GM12878 (cell line): Measurements from ENCODE around the gene MAN1B1. TPM values are rescaled to one million over a fixed set of nuclear protein-coding genes. Genes with fewer than 3 reads are reported as not detected.

Experiments
- ATAC-seq: fragments of 200-7000 bp; cut with Tn5 transposase; 3 replicates; pipeline ENCODE4 v1.9.1; 2020; ENCODE audit warnings: mild to moderate bottlenecking, moderate library complexity
- BruUV-seq: library from RNA; stranded (reverse); fragments of 400-500 nt; replicated peaks from 2 replicates; lab custom pipeline; 2021; lab: Mats Ljungman, UMichigan
- CTCF ChIA-PET: fragments of 300-600 bp; sonication (Branson Sonifier 250); formaldehyde crosslinking; extraction: SDS; loops from one replicate; lab custom pipeline; 2021; ENCODE audit warnings: inconsistent platforms; lab: Yijun Ruan, JAX
- POLR2A ChIA-PET: fragments of 350-600 bp; formaldehyde crosslinking; extraction: SDS; loops from one replicate; lab custom pipeline; 2021; ENCODE audit warnings: inconsistent platforms; lab: Charles Lee
- RAD21 ChIA-PET: fragments of 300-600 bp; sonication (Branson Sonifier 250); formaldehyde crosslinking; loops from one replicate; lab custom pipeline; 2023; ENCODE audit warnings: antibody characterized with exemption; ENCODE audit not compliant: unreplicated experiment; lab: Charles Lee
- SMC1A ChIA-PET: fragments of 300-600 bp; sonication (Branson Sonifier 250); formaldehyde crosslinking; loops from one replicate; lab custom pipeline; 2023; ENCODE audit not compliant: unreplicated experiment, uncharacterized antibody; lab: Charles Lee
- DNase-seq: peaks from one replicate; pipeline ENCODE4 v3.0.0-alpha.2; 2011; ENCODE audit warnings: low read depth, low spot score
- FAIRE-seq: peaks from 3 replicates; lab custom pipeline; 2011; peaks lifted over from hg19 to GRCh38; lab: Jason Lieb, UNC
- H2AFZ ChIP-seq: 2 replicates; pipeline ENCODE4 v1.6.0; 2011; ENCODE audit warnings: low read depth, low read length, control low read depth; ENCODE audit not compliant: control insufficient read depth
- H3K27ac ChIP-seq: 2 replicates; pipeline ENCODE4 v1.5.1; 2011; ENCODE audit warnings: control low read depth; ENCODE audit not compliant: control insufficient read depth, insufficient read depth
- H3K27me3 ChIP-seq, 2 experiments: replicated peaks in 1 of 2; 2 replicates each; pipeline versions ENCODE4 v1.6.0 to v1.6.1; 2011; ENCODE audit warnings: low read length in 1 of 2; ENCODE audit not compliant: control insufficient read depth in 2 of 2, insufficient read depth in 2 of 2
- H3K36me3 ChIP-seq, 2 experiments: 2 replicates each; pipeline ENCODE4 v1.5.1; 2011; ENCODE audit warnings: low read length in 1 of 2; ENCODE audit not compliant: control insufficient read depth in 2 of 2, insufficient read depth in 2 of 2
- H3K4me1 ChIP-seq: 2 replicates; pipeline ENCODE4 v1.6.1; 2011; ENCODE audit warnings: mild to moderate bottlenecking, low read length, moderate library complexity, mixed read lengths; ENCODE audit not compliant: control insufficient read depth, insufficient read depth
- H3K4me2 ChIP-seq: 2 replicates; pipeline ENCODE4 v1.6.0; 2011; ENCODE audit warnings: control low read depth; ENCODE audit not compliant: control insufficient read depth, insufficient read depth
- H3K4me3 ChIP-seq: fragments of 200-600 bp; sonication (generic); 2 replicates; pipeline ENCODE4 v1.5.1; 2016
- H3K79me2 ChIP-seq: 2 replicates; pipeline ENCODE4 v1.6.0; 2011; ENCODE audit warnings: low read length; ENCODE audit not compliant: control insufficient read depth, insufficient read depth
- H3K9ac ChIP-seq: 2 replicates; pipeline ENCODE4 v1.8.0; 2011; ENCODE audit warnings: low read length, control low read depth, mixed read lengths; ENCODE audit not compliant: control insufficient read depth, insufficient read depth
- H3K9me3 ChIP-seq: replicated peaks from 3 replicates; pipeline ENCODE4 v1.5.1; 2011; ENCODE audit warnings: mild to moderate bottlenecking, low read length; ENCODE audit not compliant: control insufficient read depth, insufficient read depth
- H4K20me1 ChIP-seq: 2 replicates; pipeline ENCODE4 v1.6.0; 2011; ENCODE audit not compliant: control insufficient read depth, insufficient read depth
- CREM ChIP-seq: IDR thresholded peaks from 2 replicates; pipeline ENCODE4 v1.6.1; 2014; ENCODE audit warnings: antibody characterized with exemption, low read depth
- EP300 ChIP-seq, 2 experiments: fragments of 150-350 bp in 1 of 2; IDR thresholded peaks; 2 replicates each; pipeline ENCODE4 v1.6.1; 2011 to 2012; ENCODE audit warnings: low read depth in 2 of 2, low read length in 2 of 2, borderline replicate concordance in 1 of 2, improper control_type of control experiment in 1 of 2, inconsistent platforms in 1 of 2; ENCODE audit not compliant: control insufficient read depth in 1 of 2
- RFX5 ChIP-seq: IDR thresholded peaks from 2 replicates; pipeline ENCODE4 v1.6.1; 2011; ENCODE audit warnings: low read depth, low read length, improper control_type of control experiment
- TARDBP ChIP-seq: IDR thresholded peaks from 2 replicates; pipeline ENCODE4 v1.6.1; 2016; ENCODE audit warnings: borderline replicate concordance
- WGBS: methylation state at CpG from one replicate; pipeline ENCODE4 v1.1.6; 2016; ENCODE audit warnings: low lambda C conversion rate; ENCODE audit not compliant: insufficient replicate concordance, insufficient coverage; ENCODE audit errors: missing lambda C conversion rate; 5-methylcytosine and 5-hydroxymethylcytosine counted together
- in situ Hi-C: fragments of 300-500 bp; cut with MboI; formaldehyde crosslinking; loops from 9 replicates; pipeline ENCODE4 v1.14.3; 2018; ENCODE audit warnings: mixed read lengths
- intact Hi-C: fragments of 100-400 bp; cut with micrococcal nuclease; formaldehyde crosslinking; loops from one replicate; pipeline ENCODE4 v1.14.2; 2022; ENCODE audit not compliant: unreplicated experiment
- polyA plus RNA-seq, 11 experiments: library from polyadenylated mRNA; depleted of rRNA in 4 of 11; unstranded in 6 of 11; stranded (reverse) in 5 of 11; fragments of >200 nt; fragmentation: Nextera tagmentation in 4 of 11; fragmentation: Illumina TruSeq in 1 of 11; extraction: Ambion mirVana in 4 of 11; extraction: Trizol in 1 of 11; gene quantifications; 1 replicate in 1 of 11; 2 replicates in 10 of 11; pipeline versions ENCODE4 v1.2.1 to v1.2.3, GENCODE V29; 2011 to 2016; ENCODE audit warnings: inconsistent platforms in 2 of 11, missing spikeins in 2 of 11, low read depth in 1 of 11
- total RNA-seq, 4 experiments: library from RNA; depleted of rRNA in 3 of 4; stranded (reverse); fragments of >200 nt in 3 of 4; fragmentation: Illumina TruSeq in 1 of 4; extraction: Trizol in 1 of 4; gene quantifications; 2 replicates each; pipeline versions ENCODE4 v1.2.1 to v1.2.3, GENCODE V29; 2013 to 2021

Gene MAN1B1
- total and polyA plus RNA-seq, 10 of the 15 experiments (the other 5 are each of a cell fraction or from before 2014, with no cell fraction given), result 0.71 to 34.1 (median 22.7) TPM

DNA sequence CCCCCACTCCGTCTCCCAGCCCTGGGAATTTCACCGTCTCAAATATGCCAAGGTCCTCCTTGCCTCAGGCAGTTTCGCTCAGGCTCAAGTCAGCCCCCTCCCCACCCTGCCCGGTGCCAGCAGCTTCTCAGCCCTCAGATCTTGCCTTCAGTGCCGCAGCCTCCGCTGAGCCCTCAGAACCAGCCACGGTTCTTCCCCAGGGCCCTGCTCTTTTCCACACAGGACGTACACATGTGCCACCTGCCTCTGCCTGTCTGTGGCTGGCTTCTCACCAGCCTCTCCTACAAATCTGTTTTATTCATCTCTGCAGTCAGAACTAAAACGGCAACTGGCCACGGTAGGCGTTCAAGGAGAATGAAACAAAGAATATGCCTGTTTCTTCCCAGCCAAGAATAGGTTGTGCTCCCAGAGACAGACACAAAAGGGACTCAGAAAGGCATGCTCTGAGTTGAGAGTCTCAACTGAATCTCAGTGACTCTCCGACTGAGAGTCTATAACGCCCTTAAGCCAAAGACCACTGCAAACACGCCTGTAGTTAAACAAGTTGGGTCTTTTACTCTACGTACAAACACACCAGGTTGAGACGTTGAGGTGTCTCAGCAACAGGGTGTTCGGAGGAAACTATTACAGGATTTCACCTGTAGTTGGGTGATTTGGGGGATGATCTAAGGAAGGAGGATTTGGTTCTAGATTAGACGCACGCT is 41.5 kb downstream of the MAN1B1 start:
- TSS peak; percentile 76 for BruUV-seq
- H4K20me1 ChIP-seq, result no peaks in the 10 kb centered on the region
- peak overlapping the region; percentile 91 for H3K4me2 ChIP-seq
- POLR2A ChIA-PET, result interaction anchor here (0.7 to 7.7 kb wide), 17 partner anchors 13 to 287 kb away, joined by 3 to 166 read pairs (median 6); partner anchors contain the start of genes ANAPC2, CYSRT1, MAN1B1 and RNF208
- no peak overlapping the region for H2AFZ ChIP-seq
- DNase-seq (no peak), ATAC-seq (peak; percentile 8; the same call in 1 of the 3 replicates), FAIRE-seq (peak; percentile 81)
- H3K4me1 ChIP-seq, result peaks cover 20% of the 10 kb centered on the region
- TF ChIP-seq TARDBP (0 out of 2 replicates have a peak, but pooled peaks have one; percentile 31), EP300 (IDR thresholded peaks at IDR 0.05; ENCODE audit: borderline replicate concordance in 1 of 2, control insufficient read depth in 1 of 2, low read depth in 2 of 2, low read length in 2 of 2) (no peak), RFX5 (no peak), CREM (0 out of 2 replicates have a peak, but pooled peaks have one; percentile 19)
- intact Hi-C loops, result loop anchor here (5.0 kb wide), 1 partner anchor 59 kb away; the partner anchor contains the start of genes ANAPC2 and SSNA1
- SMC1A ChIA-PET, result interaction anchor here (0.7 to 2.3 kb wide), 7 partner anchors 10 to 108 kb away, joined by 3 to 19 read pairs (median 4); partner anchors contain the start of genes MAN1B1, RNF224 and SSNA1
- no peaks in the 10 kb centered on the region for H3K27me3 ChIP-seq
- no peaks in the 10 kb centered on the region for H3K36me3 ChIP-seq
- peak overlapping the region; percentile 85 for H3K9ac ChIP-seq
- peaks cover 35% of the 10 kb centered on the region for H3K79me2 ChIP-seq
- WGBS, result under 1% methylated on average over 19 of the region's 19 CpGs
- H3K27ac ChIP-seq, result peak overlapping the region; percentile 82
- no peaks in the 10 kb centered on the region for H3K9me3 ChIP-seq
- in situ Hi-C loops, result no loop called here
- RAD21 ChIA-PET, result interaction anchor here (0.7 to 3.6 kb wide), 11 partner anchors 22 to 110 kb away, joined by 3 to 54 read pairs (median 4); partner anchors contain the start of genes RNF208 and RNF224
- peak overlapping the region; percentile 72 for H3K4me3 ChIP-seq
- CTCF ChIA-PET, result interaction anchor here (0.6 to 4.7 kb wide), 7 partner anchors 9 to 108 kb away, joined by 3 to 20 read pairs (median 4); partner anchors contain the start of gene CYSRT1
